ENCODE data around the gene NRP2.

DNA sequence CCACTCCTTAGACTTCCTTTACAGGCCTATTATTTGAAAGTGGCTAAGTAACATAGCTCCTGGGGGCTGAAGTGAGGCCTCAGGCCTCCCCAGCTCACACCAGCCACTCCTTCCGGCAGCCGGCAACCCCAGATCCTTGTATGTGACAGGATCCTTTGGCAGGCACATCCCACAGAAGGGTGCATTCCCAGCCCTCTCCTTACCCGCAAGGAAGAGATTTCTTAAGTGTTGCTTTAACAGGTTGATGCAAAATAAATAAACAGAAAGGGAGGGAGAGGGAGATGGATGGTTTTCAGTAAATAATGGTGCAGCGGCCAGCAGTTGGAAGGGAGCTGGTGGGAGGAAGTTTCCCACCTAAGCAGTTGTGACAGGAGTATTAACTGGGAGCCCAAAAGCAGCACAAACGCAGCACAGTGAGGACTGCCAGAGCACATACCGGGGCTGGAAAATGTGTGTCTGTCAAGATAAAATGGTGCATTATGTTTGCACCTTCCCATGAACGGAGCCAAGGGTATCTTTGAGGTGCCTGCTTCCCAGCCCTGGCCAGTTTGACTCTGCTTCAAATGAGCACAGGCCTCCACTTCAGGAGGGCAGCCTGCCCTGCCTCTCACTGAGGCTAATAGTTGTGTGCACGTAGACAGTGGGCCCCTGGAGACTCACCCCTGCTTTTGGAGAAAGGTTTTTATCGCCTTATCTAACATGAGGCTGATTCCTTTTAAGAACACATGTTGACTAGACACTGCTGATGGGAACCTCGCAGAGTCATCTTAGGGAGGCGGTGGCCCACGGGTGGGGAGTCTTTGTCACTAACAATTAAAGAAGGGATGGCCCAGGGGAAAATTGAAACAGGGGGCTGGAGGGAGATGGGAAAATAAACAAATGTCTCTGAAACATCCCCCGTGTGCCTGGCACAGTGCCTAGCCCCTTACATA is 32.8 kb downstream of the NRP2 start:
- TF ChIP-seq, protein P1, sequence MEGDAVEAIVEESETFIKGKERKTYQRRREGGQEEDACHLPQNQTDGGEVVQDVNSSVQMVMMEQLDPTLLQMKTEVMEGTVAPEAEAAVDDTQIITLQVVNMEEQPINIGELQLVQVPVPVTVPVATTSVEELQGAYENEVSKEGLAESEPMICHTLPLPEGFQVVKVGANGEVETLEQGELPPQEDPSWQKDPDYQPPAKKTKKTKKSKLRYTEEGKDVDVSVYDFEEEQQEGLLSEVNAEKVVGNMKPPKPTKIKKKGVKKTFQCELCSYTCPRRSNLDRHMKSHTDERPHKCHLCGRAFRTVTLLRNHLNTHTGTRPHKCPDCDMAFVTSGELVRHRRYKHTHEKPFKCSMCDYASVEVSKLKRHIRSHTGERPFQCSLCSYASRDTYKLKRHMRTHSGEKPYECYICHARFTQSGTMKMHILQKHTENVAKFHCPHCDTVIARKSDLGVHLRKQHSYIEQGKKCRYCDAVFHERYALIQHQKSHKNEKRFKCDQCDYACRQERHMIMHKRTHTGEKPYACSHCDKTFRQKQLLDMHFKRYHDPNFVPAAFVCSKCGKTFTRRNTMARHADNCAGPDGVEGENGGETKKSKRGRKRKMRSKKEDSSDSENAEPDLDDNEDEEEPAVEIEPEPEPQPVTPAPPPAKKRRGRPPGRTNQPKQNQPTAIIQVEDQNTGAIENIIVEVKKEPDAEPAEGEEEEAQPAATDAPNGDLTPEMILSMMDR (IDR thresholded peaks at IDR 0.05; ENCODE audit: insufficient read depth, low read depth, low read length): no peak
- no peak for TF ChIP-seq EZH2 (IDR thresholded peaks at IDR 0.05; ENCODE audit: insufficient read depth, low read length)

Measured in astrocyte (in vitro differentiated cells and primary cell).